ENCODE results near the gene CRLF1. TPM values are rescaled to one million over a fixed set of nuclear protein-coding genes. Genes with fewer than 3 reads are reported as not detected.
A peak's percentile ranks its signal among the peaks of the same experiment; 100 is the strongest.

Gene CRLF1
- total and polyA plus RNA-seq, 4 donors = 34.3 to 1,029 (median 205) TPM

- DNase-seq (peak; percentile 85 to 86), ATAC-seq (ENCODE audit: low FRiP score) (peak; percentile 70)
- no peaks in the 10 kb centered on the region for H3K9me3 ChIP-seq (ENCODE audit: control insufficient read depth, low read length)
- no peaks in the 10 kb centered on the region for H3K36me3 ChIP-seq (ENCODE audit: control insufficient read depth in 1 of 2, insufficient read depth in 2 of 2, low read length in 1 of 2)
- H3K27me3 ChIP-seq (ENCODE audit: control insufficient read depth in 1 of 2, insufficient read depth in 2 of 2, low read length in 1 of 2) = no peaks in the 10 kb centered on the region
- WGBS, 2 donors = 20 to 33% methylated on average over 25 of the region's 25 CpGs
- H3K4me3 ChIP-seq (ENCODE audit: low read length in 2 of 2) = no peak overlapping the region
- H3K4me1 ChIP-seq (ENCODE audit: control insufficient read depth in 1 of 2, insufficient read depth in 2 of 2, low read length in 2 of 2) = no peaks in the 10 kb centered on the region
- peak overlapping the region in 1 of 2 donors; percentile 85 for H3K27ac ChIP-seq (ENCODE audit: low read depth in 1 of 2, low read length in 2 of 2)
- intact Hi-C loops (cut with DNase I) = no loop called here
These were observed 42.9 kb upstream of the CRLF1 start for GRCh38 chr19:18649371-18650020.

- Histone ChIP-seq H3K4me3 (ENCODE audit: low read length in 2 of 2) (no peak overlapping the region), H3K9me3 (ENCODE audit: control insufficient read depth, low read length) (no peaks in the 10 kb centered on the region), H3K27me3 (ENCODE audit: control insufficient read depth in 1 of 2, insufficient read depth in 2 of 2, low read length in 1 of 2) (no peaks in the 10 kb centered on the region), H3K27ac (ENCODE audit: low read depth in 1 of 2, low read length in 2 of 2) (peak overlapping the region in 1 of 2 donors; percentile 85), H3K4me1 (ENCODE audit: control insufficient read depth in 1 of 2, insufficient read depth in 2 of 2, low read length in 2 of 2) (no peaks in the 10 kb centered on the region), H3K36me3 (ENCODE audit: control insufficient read depth in 1 of 2, insufficient read depth in 2 of 2, low read length in 1 of 2) (no peaks in the 10 kb centered on the region)
- intact Hi-C loops (cut with DNase I) = no loop called here
- DNase-seq = no peak
- no peak for ATAC-seq (ENCODE audit: low FRiP score)
- WGBS, 2 donors = 74 to 79% methylated on average over 13 of the region's 13 CpGs
These were observed 42.3 kb upstream of the CRLF1 start for GRCh38 chr19:18648973-18649315.

GRCh38 chr19:18647807-18648206 is 41.2 kb upstream of the CRLF1 start:
- DNase-seq = no peak
- H3K4me1 ChIP-seq (ENCODE audit: control insufficient read depth in 1 of 2, insufficient read depth in 2 of 2, low read length in 2 of 2) = no peaks in the 10 kb centered on the region
- intact Hi-C loops (cut with DNase I) = no loop called here

GRCh38 chr19:18647371-18647767 is 40.8 kb upstream of the CRLF1 start:
- no peak for ATAC-seq (ENCODE audit: low FRiP score)

More at GRCh38 chr19:18647807-18648206, 41.2 kb upstream of the CRLF1 start:
- Histone ChIP-seq H3K27me3 (ENCODE audit: control insufficient read depth in 1 of 2, insufficient read depth in 2 of 2, low read length in 1 of 2) (no peaks in the 10 kb centered on the region), H3K4me3 (ENCODE audit: low read length in 2 of 2) (no peak overlapping the region), H3K27ac (ENCODE audit: low read depth in 1 of 2, low read length in 2 of 2) (no peak overlapping the region), H3K36me3 (ENCODE audit: control insufficient read depth in 1 of 2, insufficient read depth in 2 of 2, low read length in 1 of 2) (no peaks in the 10 kb centered on the region), H3K9me3 (ENCODE audit: control insufficient read depth, low read length) (no peaks in the 10 kb centered on the region)
- WGBS, 2 donors = 93 to 95% methylated on average over 10 of the region's 10 CpGs
- no peak for ATAC-seq (ENCODE audit: low FRiP score)

GRCh38 chr19:18646535-18647370 is 40.2 kb upstream of the CRLF1 start:
- Histone ChIP-seq H3K36me3 (ENCODE audit: control insufficient read depth in 1 of 2, insufficient read depth in 2 of 2, low read length in 1 of 2) (no peaks in the 10 kb centered on the region), H3K4me1 (ENCODE audit: control insufficient read depth in 1 of 2, insufficient read depth in 2 of 2, low read length in 2 of 2) (no peaks in the 10 kb centered on the region), H3K27ac (ENCODE audit: low read depth in 1 of 2, low read length in 2 of 2) (no peak overlapping the region), H3K4me3 (ENCODE audit: low read length in 2 of 2) (no peak overlapping the region), H3K27me3 (ENCODE audit: control insufficient read depth in 1 of 2, insufficient read depth in 2 of 2, low read length in 1 of 2) (no peaks in the 10 kb centered on the region), H3K9me3 (ENCODE audit: control insufficient read depth, low read length) (no peaks in the 10 kb centered on the region)
- ATAC-seq (ENCODE audit: low FRiP score) (no peak), DNase-seq (no peak)
- intact Hi-C loops (cut with DNase I) = no loop called here
- 91 to 92% methylated on average over 34 of the region's 34 CpGs for WGBS, 2 donors

More at GRCh38 chr19:18647371-18647767, 40.8 kb upstream of the CRLF1 start:
- no peaks in the 10 kb centered on the region for H3K9me3 ChIP-seq (ENCODE audit: control insufficient read depth, low read length)
- WGBS, 2 donors = 91 to 100% methylated on average over 1 of the region's 1 CpG
- H3K4me3 ChIP-seq (ENCODE audit: low read length in 2 of 2) = no peak overlapping the region
- no peak for DNase-seq
- intact Hi-C loops (cut with DNase I) = no loop called here
- H3K27me3 ChIP-seq (ENCODE audit: control insufficient read depth in 1 of 2, insufficient read depth in 2 of 2, low read length in 1 of 2) = no peaks in the 10 kb centered on the region
- no peak overlapping the region for H3K27ac ChIP-seq (ENCODE audit: low read depth in 1 of 2, low read length in 2 of 2)
- no peaks in the 10 kb centered on the region for H3K36me3 ChIP-seq (ENCODE audit: control insufficient read depth in 1 of 2, insufficient read depth in 2 of 2, low read length in 1 of 2)
- no peaks in the 10 kb centered on the region for H3K4me1 ChIP-seq (ENCODE audit: control insufficient read depth in 1 of 2, insufficient read depth in 2 of 2, low read length in 2 of 2)

- WGBS, 2 donors = 18 to 21% methylated on average over 13 of the region's 13 CpGs
These were observed 38.5 kb upstream of the CRLF1 start for GRCh38 chr19:18645035-18645511.

GRCh38 chr19:18644196-18645034 is 37.8 kb upstream of the CRLF1 start:
- intact Hi-C loops (cut with DNase I) = no loop called here
- Histone ChIP-seq H3K36me3 (ENCODE audit: control insufficient read depth in 1 of 2, insufficient read depth in 2 of 2, low read length in 1 of 2) (no peaks in the 10 kb centered on the region), H3K4me3 (ENCODE audit: low read length in 2 of 2) (no peak overlapping the region), H3K27ac (ENCODE audit: low read depth in 1 of 2, low read length in 2 of 2) (peak overlapping the region; percentile 38 to 70), H3K4me1 (ENCODE audit: control insufficient read depth in 1 of 2, insufficient read depth in 2 of 2, low read length in 2 of 2) (no peaks in the 10 kb centered on the region), H3K27me3 (ENCODE audit: control insufficient read depth in 1 of 2, insufficient read depth in 2 of 2, low read length in 1 of 2) (no peaks in the 10 kb centered on the region), H3K9me3 (ENCODE audit: control insufficient read depth, low read length) (no peaks in the 10 kb centered on the region)
- ATAC-seq (ENCODE audit: low FRiP score) (peak; percentile 40), DNase-seq (no peak)
- WGBS, 2 donors = 26 to 27% methylated on average over 15 of the region's 15 CpGs

More at GRCh38 chr19:18645035-18645511, 38.5 kb upstream of the CRLF1 start:
- Histone ChIP-seq H3K9me3 (ENCODE audit: control insufficient read depth, low read length) (no peaks in the 10 kb centered on the region), H3K4me3 (ENCODE audit: low read length in 2 of 2) (no peak overlapping the region), H3K4me1 (ENCODE audit: control insufficient read depth in 1 of 2, insufficient read depth in 2 of 2, low read length in 2 of 2) (no peaks in the 10 kb centered on the region), H3K27ac (ENCODE audit: low read depth in 1 of 2, low read length in 2 of 2) (peak overlapping the region; percentile 38 to 70), H3K27me3 (ENCODE audit: control insufficient read depth in 1 of 2, insufficient read depth in 2 of 2, low read length in 1 of 2) (no peaks in the 10 kb centered on the region), H3K36me3 (ENCODE audit: control insufficient read depth in 1 of 2, insufficient read depth in 2 of 2, low read length in 1 of 2) (no peaks in the 10 kb centered on the region)
- peak; percentile 64 for ATAC-seq (ENCODE audit: low FRiP score)
- peak; percentile 84 to 89 for DNase-seq
- intact Hi-C loops (cut with DNase I) = no loop called here

- intact Hi-C loops (cut with DNase I) = loop anchor here in 1 of 2 donors (5.0 kb wide), 1 partner anchor 43 kb away; the partner anchor contains the start of gene CRTC1
- Histone ChIP-seq H3K4me1 (ENCODE audit: control insufficient read depth in 1 of 2, insufficient read depth in 2 of 2, low read length in 2 of 2) (no peaks in the 10 kb centered on the region), H3K4me3 (ENCODE audit: low read length in 2 of 2) (no peak overlapping the region), H3K9me3 (ENCODE audit: control insufficient read depth, low read length) (no peaks in the 10 kb centered on the region), H3K27ac (ENCODE audit: low read depth in 1 of 2, low read length in 2 of 2) (no peak overlapping the region), H3K27me3 (ENCODE audit: control insufficient read depth in 1 of 2, insufficient read depth in 2 of 2, low read length in 1 of 2) (no peaks in the 10 kb centered on the region), H3K36me3 (ENCODE audit: control insufficient read depth in 1 of 2, insufficient read depth in 2 of 2, low read length in 1 of 2) (no peaks in the 10 kb centered on the region)
- no peak for ATAC-seq (ENCODE audit: low FRiP score)
- no peak for DNase-seq
- WGBS, 2 donors = 72 to 74% methylated on average over 8 of the region's 8 CpGs
These were observed 33.2 kb upstream of the CRLF1 start for GRCh38 chr19:18639706-18640243.

Data from aorta (tissue), 5 donors.